Smooth muscle cell (in vitro differentiated cells): Measurements from ENCODE around the gene SAMD13. TPM values are rescaled to one million over a fixed set of nuclear protein-coding genes. Genes with fewer than 3 reads are reported as not detected.

Source experiments
- DNase-seq: peaks from one replicate; lab custom pipeline; 2025; ENCODE audit not compliant: unreplicated experiment; lab: John Stamatoyannopoulos, UW
- H2AFZ ChIP-seq: fragments of 200-600 bp; sonication (generic); 2 replicates; pipeline ENCODE4 v1.6.0; 2016; ENCODE audit warnings: antibody characterized with exemption, low read depth, mild to moderate bottlenecking
- H3F3A ChIP-seq: fragments of 200-600 bp; sonication (generic); 2 replicates; pipeline ENCODE4 v1.6.0; 2017; ENCODE audit warnings: antibody characterized with exemption, low read depth
- H3K27ac ChIP-seq: fragments of 200-600 bp; sonication (generic); 2 replicates; pipeline ENCODE4 v1.5.1; 2016; ENCODE audit warnings: low read depth, mild to moderate bottlenecking
- H3K27me3 ChIP-seq: fragments of 200-600 bp; sonication (generic); 2 replicates; pipeline ENCODE4 v1.6.1; 2016; ENCODE audit warnings: low read depth, mild to moderate bottlenecking
- H3K36me3 ChIP-seq: fragments of 200-600 bp; sonication (generic); 2 replicates; pipeline ENCODE4 v1.5.1; 2016; ENCODE audit warnings: low read depth
- H3K4me1 ChIP-seq: fragments of 200-600 bp; sonication (generic); 2 replicates; pipeline ENCODE4 v1.5.1; 2016; ENCODE audit warnings: low read depth
- H3K4me2 ChIP-seq: fragments of 200-600 bp; sonication (generic); 2 replicates; pipeline ENCODE4 v1.6.0; 2016; ENCODE audit warnings: mild to moderate bottlenecking
- H3K4me3 ChIP-seq: fragments of 200-600 bp; sonication (generic); 2 replicates; pipeline ENCODE4 v1.5.1; 2016; ENCODE audit warnings: mild to moderate bottlenecking
- H3K79me2 ChIP-seq: fragments of 200-600 bp; sonication (generic); 2 replicates; pipeline ENCODE4 v1.6.0; 2016; ENCODE audit warnings: low read depth, mild to moderate bottlenecking
- H3K9ac ChIP-seq: fragments of 200-600 bp; sonication (generic); 2 replicates; pipeline ENCODE4 v1.6.0; 2016; ENCODE audit warnings: low read depth
- H3K9me3 ChIP-seq: fragments of 200-600 bp; sonication (generic); replicated peaks from 2 replicates; pipeline ENCODE4 v1.5.1; 2016; ENCODE audit warnings: low read depth
- H4K20me1 ChIP-seq: fragments of 200-600 bp; sonication (generic); 2 replicates; pipeline ENCODE4 v1.6.0; 2016; ENCODE audit warnings: low read depth
- WGBS: methylation state at CpG from one replicate; pipeline ENCODE4 v1.1.7; 2016; ENCODE audit warnings: low lambda C conversion rate; 5-methylcytosine and 5-hydroxymethylcytosine counted together
- polyA plus RNA-seq: library from polyadenylated mRNA; unstranded; fragments of >200 nt; fragmentation: Nextera tagmentation; extraction: Ambion mirVana; gene quantifications from 2 replicates; pipeline ENCODE4 v1.2.1, GENCODE V29; 2016
- total RNA-seq: library from RNA; depleted of rRNA; stranded (reverse); fragments of >200 nt; gene quantifications from 2 replicates; pipeline ENCODE4 v1.2.3, GENCODE V29; 2014
- TF ChIP-seq, protein P1 (sequence below): fragments of 200-600 bp; sonication (generic); IDR thresholded peaks from 2 replicates; pipeline ENCODE4 v1.5.1; 2017; ENCODE audit warnings: borderline replicate concordance, mild to moderate bottlenecking, antibody characterized with exemption; ENCODE audit not compliant: insufficient read depth, poor library complexity, severe bottlenecking

Gene SAMD13
- total and polyA plus RNA-seq, 2 experiments from 2014 or later = 0.66 to 2.7 TPM

GRCh38 chr1:84377480-84378095 lies 76.1 kb downstream of the SAMD13 start:
- H3K79me2 ChIP-seq = no peaks in the 10 kb centered on the region
- no peak overlapping the region for H3K4me2 ChIP-seq

GRCh38 chr1:84379138-84379916 lies 77.8 kb downstream of the SAMD13 start:
- H2AFZ ChIP-seq = peak overlapping the region; percentile 44
- H3K79me2 ChIP-seq = no peaks in the 10 kb centered on the region
- 78% methylated on average over 4 of the region's 4 CpGs for WGBS
- peak overlapping the region; percentile 69 for H3K27ac ChIP-seq
- H3K9me3 ChIP-seq = no peaks in the 10 kb centered on the region
- no peak overlapping the region for H3K4me3 ChIP-seq
- no peaks in the 10 kb centered on the region for H3K36me3 ChIP-seq
- no peaks in the 10 kb centered on the region for H4K20me1 ChIP-seq
- H3F3A ChIP-seq = peaks cover 7% of the 10 kb centered on the region
- H3K4me1 ChIP-seq = peaks cover 19% of the 10 kb centered on the region
- peak overlapping the region; percentile 26 for H3K9ac ChIP-seq
- no peaks in the 10 kb centered on the region for H3K27me3 ChIP-seq
- DNase-seq = no peak
- TF ChIP-seq, protein P1, sequence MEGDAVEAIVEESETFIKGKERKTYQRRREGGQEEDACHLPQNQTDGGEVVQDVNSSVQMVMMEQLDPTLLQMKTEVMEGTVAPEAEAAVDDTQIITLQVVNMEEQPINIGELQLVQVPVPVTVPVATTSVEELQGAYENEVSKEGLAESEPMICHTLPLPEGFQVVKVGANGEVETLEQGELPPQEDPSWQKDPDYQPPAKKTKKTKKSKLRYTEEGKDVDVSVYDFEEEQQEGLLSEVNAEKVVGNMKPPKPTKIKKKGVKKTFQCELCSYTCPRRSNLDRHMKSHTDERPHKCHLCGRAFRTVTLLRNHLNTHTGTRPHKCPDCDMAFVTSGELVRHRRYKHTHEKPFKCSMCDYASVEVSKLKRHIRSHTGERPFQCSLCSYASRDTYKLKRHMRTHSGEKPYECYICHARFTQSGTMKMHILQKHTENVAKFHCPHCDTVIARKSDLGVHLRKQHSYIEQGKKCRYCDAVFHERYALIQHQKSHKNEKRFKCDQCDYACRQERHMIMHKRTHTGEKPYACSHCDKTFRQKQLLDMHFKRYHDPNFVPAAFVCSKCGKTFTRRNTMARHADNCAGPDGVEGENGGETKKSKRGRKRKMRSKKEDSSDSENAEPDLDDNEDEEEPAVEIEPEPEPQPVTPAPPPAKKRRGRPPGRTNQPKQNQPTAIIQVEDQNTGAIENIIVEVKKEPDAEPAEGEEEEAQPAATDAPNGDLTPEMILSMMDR = no peak
- peak overlapping the region; percentile 71 for H3K4me2 ChIP-seq

More at GRCh38 chr1:84377480-84378095, 76.1 kb downstream of the SAMD13 start:
- Histone ChIP-seq H2AFZ (no peak overlapping the region), H3K4me3 (no peak overlapping the region), H3K9ac (no peak overlapping the region), H4K20me1 (no peaks in the 10 kb centered on the region), H3K9me3 (no peaks in the 10 kb centered on the region), H3K27me3 (no peaks in the 10 kb centered on the region), H3K27ac (no peak overlapping the region), H3F3A (peaks cover 7% of the 10 kb centered on the region), H3K4me1 (peaks cover 19% of the 10 kb centered on the region), H3K36me3 (no peaks in the 10 kb centered on the region)
- TF ChIP-seq, protein P1 = no peak
- DNase-seq = no peak
- WGBS = 77% methylated on average over 3 of the region's 3 CpGs

DNA sequence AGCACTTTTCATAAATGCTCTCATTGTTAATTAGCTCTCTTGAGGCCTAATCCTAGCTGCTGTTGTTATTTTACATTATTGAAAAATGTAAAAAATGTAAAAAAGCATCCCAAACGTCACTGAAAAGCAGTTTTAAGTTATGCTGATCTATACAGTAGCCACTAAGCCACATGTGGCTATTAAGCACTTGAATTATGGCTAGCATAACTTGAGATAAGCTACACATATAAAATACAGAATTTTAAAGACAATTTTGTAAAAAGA lies 78.3 kb downstream of the SAMD13 start:
- H3K27me3 ChIP-seq = no peaks in the 10 kb centered on the region
- no peak for DNase-seq
- peak overlapping the region; percentile 44 for H2AFZ ChIP-seq
- no peaks in the 10 kb centered on the region for H3K9me3 ChIP-seq
- peak overlapping the region; percentile 71 for H3K4me2 ChIP-seq
- peaks cover 7% of the 10 kb centered on the region for H3F3A ChIP-seq
- H3K4me1 ChIP-seq = peaks cover 19% of the 10 kb centered on the region
- no peaks in the 10 kb centered on the region for H3K79me2 ChIP-seq
- WGBS = 41% methylated on average over 1 of the region's 1 CpG
- no peak overlapping the region for H3K4me3 ChIP-seq
- H4K20me1 ChIP-seq = no peaks in the 10 kb centered on the region
- H3K27ac ChIP-seq = peak overlapping the region; percentile 69
- TF ChIP-seq, protein P1 = no peak
- peak overlapping the region; percentile 26 for H3K9ac ChIP-seq
- H3K36me3 ChIP-seq = no peaks in the 10 kb centered on the region
